WTC11 (cell line): Measurements from ENCODE around the gene RCL1. TPM values are rescaled to one million over a fixed set of nuclear protein-coding genes. Genes with fewer than 3 reads are reported as not detected.

ENCODE experiments used
- ATAC-seq: fragments of 200-7000 bp; cut with Tn5 transposase; 2 replicates; pipeline ENCODE4 v1.10.0; 2021; ENCODE audit warnings: mild to moderate bottlenecking, moderate library complexity
- CTCF ChIA-PET: fragments of 300-600 bp; sonication (Branson Sonifier 250); formaldehyde crosslinking; loops from one replicate; lab custom pipeline; 2021; ENCODE audit warnings: antibody characterized with exemption; lab: Charles Lee
- POLR2A ChIA-PET: fragments of 350-600 bp; sonication (Branson Sonifier 250); formaldehyde crosslinking; loops from one replicate; lab custom pipeline; 2021; ENCODE audit warnings: antibody characterized with exemption; lab: Charles Lee
- DNase-seq: peaks from one replicate; pipeline ENCODE4 v3.0.0; 2021; ENCODE audit warnings: low spot score
- H3K27ac Mint-ChIP-seq: 2 replicates; pipeline ENCODE4 v1.8.0; 2021; ENCODE audit warnings: mixed read lengths
- H3K27me3 Mint-ChIP-seq: 2 replicates; pipeline ENCODE4 v1.8.0; 2021; ENCODE audit warnings: low read depth, mild to moderate bottlenecking, moderate library complexity, mixed read lengths
- H3K36me3 Mint-ChIP-seq: 2 replicates; pipeline ENCODE4 v1.8.0; 2021; ENCODE audit warnings: mixed read lengths
- H3K4me1 Mint-ChIP-seq: 2 replicates; pipeline ENCODE4 v1.8.0; 2022; ENCODE audit warnings: mixed read lengths
- H3K4me3 Mint-ChIP-seq: 2 replicates; pipeline ENCODE4 v1.8.0; 2021; ENCODE audit warnings: mild to moderate bottlenecking, moderate library complexity, mixed read lengths
- H3K9me3 Mint-ChIP-seq: 2 replicates; pipeline ENCODE4 v1.8.0; 2021; ENCODE audit warnings: mixed read lengths
- ATF6 ChIP-seq: sonication (generic); formaldehyde crosslinking; IDR thresholded peaks from 2 replicates; pipeline ENCODE4 v1.8.1; 2023; ENCODE audit warnings: mild to moderate bottlenecking, missing genetic modification reagents
- CDX4 ChIP-seq: fragments of 250-450 bp; sonication (Bioruptor Pico); IDR thresholded peaks from 2 replicates; pipeline ENCODE4 v1.9.0; 2021; ENCODE audit warnings: moderate library complexity, mild to moderate bottlenecking, inconsistent platforms, borderline replicate concordance
- CREM ChIP-seq: sonication (generic); formaldehyde crosslinking; IDR thresholded peaks from 2 replicates; pipeline ENCODE4 v1.8.1; 2022; ENCODE audit warnings: mild to moderate bottlenecking, missing genetic modification reagents, moderate library complexity
- CTCF ChIP-seq: fragments of 200-600 bp; IDR thresholded peaks from 2 replicates; pipeline ENCODE4 v1.8.0; 2022; ENCODE audit warnings: antibody characterized with exemption
- FOXK1 ChIP-seq: sonication (generic); formaldehyde crosslinking; IDR thresholded peaks from 2 replicates; pipeline ENCODE4 v1.8.0; 2022; ENCODE audit warnings: mild to moderate bottlenecking, moderate library complexity, missing genetic modification reagents
- GABPB1 ChIP-seq: sonication (generic); formaldehyde crosslinking; IDR thresholded peaks from 2 replicates; pipeline ENCODE4 v1.8.1; 2023; ENCODE audit warnings: mild to moderate bottlenecking, missing genetic modification reagents
- RORB ChIP-seq: fragments of 250-450 bp; sonication (Bioruptor Pico); IDR thresholded peaks from 2 replicates; pipeline ENCODE4 v1.9.0; 2021; ENCODE audit warnings: mild to moderate bottlenecking
- SP1 ChIP-seq: sonication (generic); formaldehyde crosslinking; conservative IDR thresholded peaks from 2 replicates; pipeline ENCODE4 v1.8.1; 2022; ENCODE audit warnings: missing genetic modification reagents
- TEAD4 ChIP-seq: sonication (generic); formaldehyde crosslinking; IDR thresholded peaks from 2 replicates; pipeline ENCODE4 v1.8.0; 2022; ENCODE audit warnings: mild to moderate bottlenecking, missing genetic modification reagents
- ZBTB21 ChIP-seq: sonication (generic); formaldehyde crosslinking; IDR thresholded peaks from 2 replicates; pipeline ENCODE4 v1.8.1; 2023; ENCODE audit warnings: mild to moderate bottlenecking, missing genetic modification reagents, borderline replicate concordance
- ZNF671 ChIP-seq: fragments of 250-450 bp; sonication (Bioruptor Pico); IDR thresholded peaks from 2 replicates; pipeline ENCODE4 v1.8.0; 2021; ENCODE audit warnings: mild to moderate bottlenecking
- total RNA-seq: library from RNA; stranded (reverse); gene quantifications from 3 replicates; pipeline ENCODE4 v1.2.3, GENCODE V29; 2021
- TF ChIP-seq, protein P1 (sequence below): sonication (generic); formaldehyde crosslinking; IDR thresholded peaks from 2 replicates; pipeline ENCODE4 v1.8.1; 2023; ENCODE audit warnings: mild to moderate bottlenecking, missing genetic modification reagents, borderline replicate concordance
- TF ChIP-seq, protein P2 (sequence below): sonication (generic); formaldehyde crosslinking; IDR thresholded peaks from 2 replicates; pipeline ENCODE4 v1.8.0; 2022; ENCODE audit warnings: mild to moderate bottlenecking, missing genetic modification reagents
- TF ChIP-seq, protein P3 (sequence below): sonication (generic); formaldehyde crosslinking; IDR thresholded peaks from 2 replicates; pipeline ENCODE4 v1.8.0; 2023; ENCODE audit warnings: mild to moderate bottlenecking, missing genetic modification reagents

Gene RCL1
- total RNA-seq, 1 experiment from 2014 or later = 27.2 TPM

DNA sequence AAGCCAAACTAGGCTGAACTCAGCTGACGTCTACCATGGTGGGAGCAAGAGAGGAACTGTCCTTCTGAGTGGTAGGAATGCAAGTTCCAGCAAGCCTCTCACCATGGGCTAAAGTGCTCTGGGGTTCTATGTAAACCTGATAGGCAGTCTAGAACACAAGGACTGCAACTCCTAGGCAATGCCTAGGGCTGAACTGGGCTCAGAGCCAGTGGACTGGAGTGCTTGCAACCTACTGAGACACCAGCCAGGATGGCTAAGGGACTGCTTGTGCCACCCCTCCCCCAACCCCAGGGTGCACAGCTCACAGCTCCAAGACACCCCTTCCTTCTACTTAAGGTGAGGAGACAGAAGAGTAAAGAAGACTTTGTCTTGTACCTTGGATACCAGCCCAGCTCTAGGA is 12.1 kb upstream of the RCL1 start:
- no peak for ATAC-seq
- no peak overlapping the region for H3K27ac Mint-ChIP-seq
- no peaks in the 10 kb centered on the region for H3K36me3 Mint-ChIP-seq
- no peak overlapping the region for H3K4me3 Mint-ChIP-seq
- TF ChIP-seq, protein P1, sequence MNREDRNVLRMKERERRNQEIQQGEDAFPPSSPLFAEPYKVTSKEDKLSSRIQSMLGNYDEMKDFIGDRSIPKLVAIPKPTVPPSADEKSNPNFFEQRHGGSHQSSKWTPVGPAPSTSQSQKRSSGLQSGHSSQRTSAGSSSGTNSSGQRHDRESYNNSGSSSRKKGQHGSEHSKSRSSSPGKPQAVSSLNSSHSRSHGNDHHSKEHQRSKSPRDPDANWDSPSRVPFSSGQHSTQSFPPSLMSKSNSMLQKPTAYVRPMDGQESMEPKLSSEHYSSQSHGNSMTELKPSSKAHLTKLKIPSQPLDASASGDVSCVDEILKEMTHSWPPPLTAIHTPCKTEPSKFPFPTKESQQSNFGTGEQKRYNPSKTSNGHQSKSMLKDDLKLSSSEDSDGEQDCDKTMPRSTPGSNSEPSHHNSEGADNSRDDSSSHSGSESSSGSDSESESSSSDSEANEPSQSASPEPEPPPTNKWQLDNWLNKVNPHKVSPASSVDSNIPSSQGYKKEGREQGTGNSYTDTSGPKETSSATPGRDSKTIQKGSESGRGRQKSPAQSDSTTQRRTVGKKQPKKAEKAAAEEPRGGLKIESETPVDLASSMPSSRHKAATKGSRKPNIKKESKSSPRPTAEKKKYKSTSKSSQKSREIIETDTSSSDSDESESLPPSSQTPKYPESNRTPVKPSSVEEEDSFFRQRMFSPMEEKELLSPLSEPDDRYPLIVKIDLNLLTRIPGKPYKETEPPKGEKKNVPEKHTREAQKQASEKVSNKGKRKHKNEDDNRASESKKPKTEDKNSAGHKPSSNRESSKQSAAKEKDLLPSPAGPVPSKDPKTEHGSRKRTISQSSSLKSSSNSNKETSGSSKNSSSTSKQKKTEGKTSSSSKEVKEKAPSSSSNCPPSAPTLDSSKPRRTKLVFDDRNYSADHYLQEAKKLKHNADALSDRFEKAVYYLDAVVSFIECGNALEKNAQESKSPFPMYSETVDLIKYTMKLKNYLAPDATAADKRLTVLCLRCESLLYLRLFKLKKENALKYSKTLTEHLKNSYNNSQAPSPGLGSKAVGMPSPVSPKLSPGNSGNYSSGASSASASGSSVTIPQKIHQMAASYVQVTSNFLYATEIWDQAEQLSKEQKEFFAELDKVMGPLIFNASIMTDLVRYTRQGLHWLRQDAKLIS (CRISPR knock-in tag) = no peak
- no peak for TF ChIP-seq ZNF671 (CRISPR knock-in tag)
- TF ChIP-seq, protein P2, sequence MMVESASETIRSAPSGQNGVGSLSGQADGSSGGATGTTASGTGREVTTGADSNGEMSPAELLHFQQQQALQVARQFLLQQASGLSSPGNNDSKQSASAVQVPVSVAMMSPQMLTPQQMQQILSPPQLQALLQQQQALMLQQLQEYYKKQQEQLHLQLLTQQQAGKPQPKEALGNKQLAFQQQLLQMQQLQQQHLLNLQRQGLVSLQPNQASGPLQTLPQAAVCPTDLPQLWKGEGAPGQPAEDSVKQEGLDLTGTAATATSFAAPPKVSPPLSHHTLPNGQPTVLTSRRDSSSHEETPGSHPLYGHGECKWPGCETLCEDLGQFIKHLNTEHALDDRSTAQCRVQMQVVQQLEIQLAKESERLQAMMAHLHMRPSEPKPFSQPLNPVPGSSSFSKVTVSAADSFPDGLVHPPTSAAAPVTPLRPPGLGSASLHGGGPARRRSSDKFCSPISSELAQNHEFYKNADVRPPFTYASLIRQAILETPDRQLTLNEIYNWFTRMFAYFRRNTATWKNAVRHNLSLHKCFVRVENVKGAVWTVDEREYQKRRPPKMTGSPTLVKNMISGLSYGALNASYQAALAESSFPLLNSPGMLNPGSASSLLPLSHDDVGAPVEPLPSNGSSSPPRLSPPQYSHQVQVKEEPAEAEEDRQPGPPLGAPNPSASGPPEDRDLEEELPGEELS (CRISPR knock-in tag) = no peak
- TF ChIP-seq TEAD4 (CRISPR knock-in tag) = no peak
- no peak for TF ChIP-seq GABPB1
- TF ChIP-seq SP1 (CRISPR knock-in tag) = no peak
- TF ChIP-seq RORB (CRISPR knock-in tag) = no peak
- TF ChIP-seq, protein P3, sequence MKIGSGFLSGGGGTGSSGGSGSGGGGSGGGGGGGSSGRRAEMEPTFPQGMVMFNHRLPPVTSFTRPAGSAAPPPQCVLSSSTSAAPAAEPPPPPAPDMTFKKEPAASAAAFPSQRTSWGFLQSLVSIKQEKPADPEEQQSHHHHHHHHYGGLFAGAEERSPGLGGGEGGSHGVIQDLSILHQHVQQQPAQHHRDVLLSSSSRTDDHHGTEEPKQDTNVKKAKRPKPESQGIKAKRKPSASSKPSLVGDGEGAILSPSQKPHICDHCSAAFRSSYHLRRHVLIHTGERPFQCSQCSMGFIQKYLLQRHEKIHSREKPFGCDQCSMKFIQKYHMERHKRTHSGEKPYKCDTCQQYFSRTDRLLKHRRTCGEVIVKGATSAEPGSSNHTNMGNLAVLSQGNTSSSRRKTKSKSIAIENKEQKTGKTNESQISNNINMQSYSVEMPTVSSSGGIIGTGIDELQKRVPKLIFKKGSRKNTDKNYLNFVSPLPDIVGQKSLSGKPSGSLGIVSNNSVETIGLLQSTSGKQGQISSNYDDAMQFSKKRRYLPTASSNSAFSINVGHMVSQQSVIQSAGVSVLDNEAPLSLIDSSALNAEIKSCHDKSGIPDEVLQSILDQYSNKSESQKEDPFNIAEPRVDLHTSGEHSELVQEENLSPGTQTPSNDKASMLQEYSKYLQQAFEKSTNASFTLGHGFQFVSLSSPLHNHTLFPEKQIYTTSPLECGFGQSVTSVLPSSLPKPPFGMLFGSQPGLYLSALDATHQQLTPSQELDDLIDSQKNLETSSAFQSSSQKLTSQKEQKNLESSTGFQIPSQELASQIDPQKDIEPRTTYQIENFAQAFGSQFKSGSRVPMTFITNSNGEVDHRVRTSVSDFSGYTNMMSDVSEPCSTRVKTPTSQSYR (CRISPR knock-in tag) = no peak
- TF ChIP-seq CDX4 (CRISPR knock-in tag) = no peak
- TF ChIP-seq CTCF = no peak
- TF ChIP-seq CREM (CRISPR knock-in tag) = no peak
- no peak for TF ChIP-seq ATF6
- no peak for TF ChIP-seq FOXK1
- TF ChIP-seq ZBTB21 (CRISPR knock-in tag) = no peak
- TF ChIP-seq, all 79 proteins: peak for 0
- Mint-ChIP-seq H3K4me1 (peaks cover 12% of the 10 kb centered on the region), H3K27me3 (no peaks in the 10 kb centered on the region), H3K9me3 (peaks cover 6% of the 10 kb centered on the region; the same call in 1 of the 2 replicates)
- CTCF ChIA-PET = no interaction called here
- no peak for DNase-seq
- POLR2A ChIA-PET = no interaction called here
